ENCODE data around the gene TAF11L8.
"Not testable (repeated sequence)": the region's sequence is repeated elsewhere in the genome, so short reads cannot be mapped to it uniquely, and the experiment has no call there.

Gene TAF11L8

DNA sequence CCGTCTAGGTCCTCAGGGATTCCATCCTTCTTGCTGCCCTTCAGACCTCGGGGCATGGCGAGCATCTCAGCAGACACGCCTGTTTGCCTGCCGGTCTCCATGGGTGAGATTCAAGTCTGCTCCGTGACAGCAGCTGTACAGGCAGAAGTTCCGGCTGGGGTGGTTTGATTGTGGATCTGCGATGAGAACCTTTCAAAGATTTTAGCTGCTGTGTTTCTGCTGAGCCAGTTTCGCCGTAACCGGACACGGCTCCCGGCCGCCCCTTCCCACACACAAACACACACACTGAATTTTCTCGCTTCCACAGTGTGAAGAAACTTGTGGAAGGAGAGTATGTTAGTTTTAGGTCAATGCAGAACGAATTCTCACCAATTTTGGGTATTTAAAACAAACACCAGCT is at the start of gene TAF11L8:
Gene TAF11L8, minus strand, starts transcription at position 101 of the 400 bp plus-strand sequence.
- DNase-seq: not testable (repeated sequence)

DNA sequence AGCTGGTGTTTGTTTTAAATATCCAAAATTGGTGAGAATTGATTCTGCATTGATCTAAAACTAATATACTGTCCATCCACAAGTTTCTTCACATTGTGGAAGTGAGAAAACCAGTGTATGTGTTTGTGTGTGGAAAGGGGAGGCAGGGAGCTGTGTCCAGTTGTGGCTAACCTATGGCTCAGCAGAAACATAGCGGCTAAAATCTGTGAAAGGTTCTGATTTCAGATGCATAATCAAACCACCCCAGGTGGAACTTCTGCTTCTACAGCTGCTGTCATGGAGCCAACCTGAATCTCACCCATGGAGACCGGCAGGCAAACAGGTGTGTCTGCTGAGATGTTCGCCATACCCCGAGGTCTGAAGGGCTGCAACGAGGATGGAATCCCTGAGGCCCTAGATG is 43.4 kb upstream of the TAF11L8 start, which contains the start of gene TAF11L14:
Gene TAF11L14, plus strand, starts transcription at position 301 of the 400 bp plus-strand sequence.
- no peak for DNase-seq

DNA sequence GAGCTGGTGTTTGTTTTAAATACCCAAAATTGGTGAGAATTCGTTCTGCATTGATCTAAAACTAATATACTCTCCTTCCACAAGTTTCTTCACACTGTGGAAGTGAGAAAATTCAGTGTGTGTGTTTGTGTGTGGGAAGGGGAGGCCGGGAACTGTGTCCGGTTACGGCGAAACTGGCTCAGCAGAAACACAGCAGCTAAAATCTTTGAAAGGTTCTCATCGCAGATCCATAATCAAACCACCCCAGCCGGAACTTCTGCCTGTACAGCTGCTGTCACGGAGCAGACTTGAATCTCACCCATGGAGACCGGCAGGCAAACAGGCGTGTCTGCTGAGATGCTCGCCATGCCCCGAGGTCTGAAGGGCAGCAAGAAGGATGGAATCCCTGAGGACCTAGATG is 41.0 kb upstream of the TAF11L8 start, which contains the start of gene TAF11L13:
Gene TAF11L13, plus strand, starts transcription at position 301 of the 400 bp plus-strand sequence.
- DNase-seq: not testable (repeated sequence)

DNA sequence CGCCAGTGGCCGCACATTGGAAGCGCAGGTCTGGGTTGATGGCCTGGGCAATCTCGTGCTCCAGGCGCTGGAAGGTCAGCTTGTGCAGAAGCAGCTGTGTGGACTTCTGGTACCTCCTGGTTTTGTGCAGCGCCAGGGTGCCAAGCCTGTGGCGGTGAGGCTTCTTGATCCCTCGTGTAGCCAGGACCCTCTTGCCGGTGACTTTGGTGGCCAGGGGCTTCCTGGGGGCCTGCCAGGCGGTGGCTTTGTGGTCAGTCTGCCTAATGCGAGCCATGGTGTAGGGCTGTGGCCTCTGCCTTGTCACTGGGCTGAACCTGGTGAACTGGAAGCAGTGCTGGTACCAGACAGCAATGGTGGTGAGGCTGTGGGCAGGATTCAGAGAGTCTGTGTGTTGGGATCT is 34.9 kb upstream of the TAF11L8 start:
- no peak for DNase-seq

DNA sequence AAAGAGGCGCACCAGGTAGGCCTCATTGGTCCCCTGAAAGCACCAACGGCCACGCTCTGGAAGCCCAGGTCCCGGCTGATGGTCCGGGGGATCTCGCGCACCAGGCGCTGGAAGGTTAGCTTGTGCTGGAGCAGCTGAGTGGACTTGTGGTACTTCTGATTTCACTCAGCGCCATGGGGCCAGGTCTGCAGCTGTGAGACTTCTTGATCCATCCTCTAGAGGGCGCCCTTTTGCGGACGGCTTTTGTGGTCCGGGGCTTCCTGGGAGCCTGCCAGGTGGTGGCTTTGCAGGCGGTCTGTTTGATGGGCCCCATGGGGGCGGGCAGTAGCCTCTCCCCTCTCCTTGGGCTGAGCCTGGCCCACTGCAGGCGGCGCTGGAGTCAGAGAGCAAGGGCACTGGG is 29.9 kb upstream of the TAF11L8 start:
- DNase-seq: no peak

DNA sequence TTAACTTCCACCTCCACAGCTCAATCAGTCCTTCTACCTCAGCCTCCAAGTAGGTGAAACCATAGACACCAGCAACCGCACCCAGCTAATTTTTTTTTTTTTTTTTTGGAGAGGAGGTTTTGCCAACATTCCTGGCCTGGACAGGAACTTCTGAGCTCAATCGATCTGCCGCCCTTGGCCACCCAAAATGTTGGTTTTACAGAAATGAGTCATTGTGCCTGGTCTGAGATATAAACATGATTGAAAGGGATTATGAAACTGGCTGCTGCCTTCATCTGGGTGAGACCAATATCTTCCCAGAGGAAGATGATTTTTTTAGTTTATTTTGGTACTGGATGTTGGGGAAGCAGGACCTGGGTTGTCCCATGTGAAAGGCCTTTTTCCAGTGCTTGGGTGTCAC is 28.6 kb upstream of the TAF11L8 start:
- DNase-seq: no peak

DNA sequence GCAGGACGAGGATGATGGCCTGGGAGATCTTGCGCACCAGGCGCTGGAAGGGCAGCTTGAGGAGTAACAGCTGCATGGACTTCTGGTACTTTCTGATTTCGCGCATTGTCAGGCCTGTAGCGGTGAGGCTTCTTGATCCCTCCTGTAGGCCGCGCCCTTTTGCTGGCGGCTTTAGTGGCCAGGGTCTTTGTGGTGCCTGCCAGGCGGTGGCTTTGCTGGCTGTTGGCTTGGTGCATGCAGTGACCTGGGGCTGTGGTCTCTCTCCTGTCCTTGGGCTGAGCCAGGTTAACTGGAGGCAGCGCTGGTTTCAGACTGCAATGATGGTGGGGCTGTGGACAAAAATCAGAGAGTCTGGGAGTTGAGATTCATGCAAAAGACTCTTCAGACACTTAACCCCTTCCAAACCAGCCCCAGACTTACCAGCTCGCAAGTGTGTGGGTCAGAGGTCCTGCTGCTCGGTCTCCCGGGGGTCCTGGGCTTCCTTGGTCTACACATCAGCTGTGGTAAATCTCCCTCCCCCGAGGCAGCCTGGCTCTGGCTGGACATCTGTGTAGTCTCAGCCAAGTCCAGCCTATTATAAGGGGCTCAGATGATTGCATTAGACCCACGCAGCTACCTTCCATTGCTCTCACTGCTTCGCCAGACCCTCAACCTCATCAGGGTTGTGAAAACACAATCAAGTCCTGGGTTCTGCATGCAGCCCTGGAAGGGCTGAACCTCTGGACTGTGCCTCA is 24.3 kb upstream of the TAF11L8 start:
- no peak for DNase-seq

DNA sequence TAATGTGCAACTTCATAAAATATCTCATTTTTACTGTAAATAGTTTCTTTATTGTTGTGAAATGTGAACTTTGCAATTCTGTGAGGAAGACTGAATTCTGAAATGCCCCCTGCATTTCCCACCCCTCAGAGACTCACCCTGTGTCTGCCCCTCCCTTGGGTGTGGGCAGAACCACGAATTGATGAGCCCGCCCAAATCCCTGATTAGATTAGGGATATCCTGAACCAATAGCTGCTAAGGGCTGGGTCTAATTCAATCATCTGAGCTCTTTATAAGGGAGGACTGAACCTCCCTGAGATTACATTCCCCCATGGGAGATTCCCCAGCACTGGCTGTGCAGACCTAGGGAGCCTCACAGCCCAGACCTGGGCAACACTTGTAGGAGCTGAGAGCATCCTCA is 19.3 kb upstream of the TAF11L8 start, which contains the start of gene TAF11L12:
Gene TAF11L12, plus strand, starts transcription at position 301 of the 400 bp plus-strand sequence.
- not testable (repeated sequence) for DNase-seq

DNA sequence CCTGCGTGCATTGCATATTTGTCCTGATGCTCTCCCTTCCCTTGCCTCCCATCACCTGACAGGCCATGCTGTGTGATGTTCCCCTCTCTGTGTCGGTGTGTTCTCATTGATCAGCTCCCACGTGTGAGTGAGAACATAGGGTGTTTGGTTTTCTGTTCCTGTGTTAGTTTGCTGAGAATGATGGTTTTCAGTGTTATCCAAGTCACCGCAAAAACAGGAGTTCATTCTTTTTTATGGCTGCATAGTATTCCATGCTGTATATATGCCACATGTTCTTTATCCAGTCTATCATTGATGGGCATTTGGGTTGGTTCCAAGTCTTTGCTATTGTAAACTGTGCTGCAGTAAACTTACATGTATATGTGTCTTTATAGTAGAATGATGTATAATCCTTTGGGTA is 16.7 kb upstream of the TAF11L8 start:
- not testable (repeated sequence) for DNase-seq

DNA sequence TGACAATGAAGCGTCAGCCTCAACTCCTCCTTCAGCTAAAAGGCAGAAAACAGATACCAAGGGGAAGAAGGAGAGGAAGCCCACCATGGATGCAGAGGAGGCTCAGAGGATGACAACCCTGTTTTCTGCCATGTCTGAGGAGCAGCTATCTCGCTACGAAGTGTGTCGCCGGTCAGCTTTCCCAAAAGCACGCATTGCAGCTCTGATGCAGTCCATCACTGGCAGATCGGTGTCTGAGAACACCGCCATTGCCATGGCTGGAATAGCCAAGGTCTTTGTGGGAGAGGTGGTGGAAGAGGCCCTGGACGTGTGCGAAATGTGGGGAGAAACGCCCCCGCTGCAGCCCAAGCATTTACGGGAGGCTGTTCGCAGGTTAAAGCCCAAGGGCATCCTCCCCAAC is 14.2 kb upstream of the TAF11L8 start:
- DNase-seq: no peak

DNA sequence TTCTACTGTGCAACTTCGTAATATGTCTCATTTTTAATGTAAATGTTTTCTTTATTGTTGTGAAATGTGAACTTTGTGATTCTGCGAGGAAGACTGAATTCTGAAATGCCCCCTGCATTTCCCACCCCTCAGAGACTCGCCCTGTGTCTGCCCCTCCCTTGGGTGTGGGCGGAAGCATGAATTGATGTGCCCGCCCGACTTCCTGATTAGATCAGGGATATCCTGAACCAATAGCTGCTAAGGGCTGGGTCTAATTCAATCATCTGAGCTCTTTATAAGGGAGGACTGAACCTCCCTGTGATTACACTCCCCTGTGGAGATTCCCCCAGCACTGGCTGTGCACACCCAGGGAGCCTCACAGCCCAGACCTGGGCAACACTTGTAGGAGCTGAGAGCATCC is 13.1 kb upstream of the TAF11L8 start, which contains the start of gene TAF11L11:
Gene TAF11L11, plus strand, starts transcription at position 304 of the 400 bp plus-strand sequence.
- not testable (repeated sequence) for DNase-seq

DNA sequence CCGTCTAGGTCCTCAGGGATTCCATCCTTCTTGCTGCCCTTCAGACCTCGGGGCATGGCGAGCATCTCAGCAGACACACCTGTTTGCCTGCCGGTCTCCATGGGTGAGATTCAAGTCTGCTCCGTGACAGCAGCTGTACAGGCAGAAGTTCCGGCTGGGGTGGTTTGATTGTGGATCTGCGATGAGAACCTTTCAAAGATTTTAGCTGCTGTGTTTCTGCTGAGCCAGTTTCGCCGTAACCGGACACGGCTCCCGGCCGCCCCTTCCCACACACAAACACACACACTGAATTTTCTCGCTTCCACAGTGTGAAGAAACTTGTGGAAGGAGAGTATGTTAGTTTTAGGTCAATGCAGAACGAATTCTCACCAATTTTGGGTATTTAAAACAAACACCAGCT is 7.0 kb upstream of the TAF11L8 start, which contains the start of gene TAF11L10:
Gene TAF11L10, minus strand, starts transcription at position 101 of the 400 bp plus-strand sequence.
- not testable (repeated sequence) for DNase-seq

DNA sequence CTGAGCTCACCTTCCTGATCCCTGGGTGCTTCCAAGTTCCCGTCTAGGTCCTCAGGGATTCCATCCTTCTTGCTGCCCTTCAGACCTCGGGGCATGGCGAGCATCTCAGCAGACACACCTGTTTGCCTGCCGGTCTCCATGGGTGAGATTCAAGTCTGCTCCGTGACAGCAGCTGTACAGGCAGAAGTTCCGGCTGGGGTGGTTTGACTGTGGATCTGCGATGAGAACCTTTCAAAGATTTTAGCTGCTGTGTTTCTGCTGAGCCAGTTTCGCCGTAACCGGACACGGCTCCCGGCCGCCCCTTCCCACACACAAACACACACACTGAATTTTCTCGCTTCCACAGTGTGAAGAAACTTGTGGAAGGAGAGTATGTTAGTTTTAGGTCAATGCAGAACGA is 3.5 kb upstream of the TAF11L8 start, which contains the start of gene TAF11L9:
Gene TAF11L9, minus strand, starts transcription at position 140 of the 400 bp plus-strand sequence.
- not testable (repeated sequence) for DNase-seq

DNA sequence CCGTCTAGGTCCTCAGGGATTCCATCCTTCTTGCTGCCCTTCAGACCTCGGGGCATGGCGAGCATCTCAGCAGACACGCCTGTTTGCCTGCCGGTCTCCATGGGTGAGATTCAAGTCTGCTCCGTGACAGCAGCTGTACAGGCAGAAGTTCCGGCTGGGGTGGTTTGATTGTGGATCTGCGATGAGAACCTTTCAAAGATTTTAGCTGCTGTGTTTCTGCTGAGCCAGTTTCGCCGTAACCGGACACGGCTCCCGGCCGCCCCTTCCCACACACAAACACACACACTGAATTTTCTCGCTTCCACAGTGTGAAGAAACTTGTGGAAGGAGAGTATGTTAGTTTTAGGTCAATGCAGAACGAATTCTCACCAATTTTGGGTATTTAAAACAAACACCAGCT is 5.1 kb downstream of the TAF11L8 start, which contains the start of gene TAF11L7:
Gene TAF11L7, minus strand, starts transcription at position 101 of the 400 bp plus-strand sequence.
- not testable (repeated sequence) for DNase-seq

Data from stimulated activated naive CD4-positive, alpha-beta T cell treated with Interleukin-2 at 50 U/mL for 16 hours (primary cell).